Measurements from ENCODE around the gene BAZ2B.

DNA sequence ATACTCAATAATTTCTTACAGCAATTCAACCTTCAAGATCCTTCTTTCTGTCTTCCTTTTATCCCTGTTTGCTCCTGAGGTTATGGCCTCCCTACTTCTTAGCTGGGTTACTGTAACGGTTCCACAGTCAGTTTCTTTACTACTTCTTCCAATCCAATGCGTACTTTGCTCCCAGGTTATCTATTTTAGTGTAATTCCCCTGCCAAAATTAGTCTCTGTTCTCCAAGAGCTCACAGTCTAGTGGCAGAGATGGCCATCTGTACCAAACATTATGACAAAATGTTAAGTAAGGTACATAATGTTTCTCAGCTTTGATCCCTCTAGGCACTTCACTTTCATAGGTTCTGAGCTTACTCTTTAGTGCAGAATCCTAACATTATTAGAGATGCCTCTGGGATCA, 244.8 kb downstream of the BAZ2B start:
- TF ChIP-seq CTCF (IDR thresholded peaks at IDR 0.05) (no peak), POLR2A (IDR thresholded peaks at IDR 0.05) (no peak)

Measured in lower leg skin (tissue), 3 donors.